PFSK-1 (cell line): Measurements from ENCODE around the gene VCL.

ENCODE experiments used
- FOXP2 ChIP-seq: optimal IDR thresholded peaks from 2 replicates; pipeline ENCODE3; 2011; ENCODE audit warnings: borderline replicate concordance, control low read depth, inconsistent platforms; ENCODE audit not compliant: insufficient read depth; ENCODE audit errors: extremely low read length, extremely low read depth
- POLR2AphosphoS5 ChIP-seq: IDR thresholded peaks from 2 replicates; pipeline ENCODE4 v1.6.1; 2012; ENCODE audit warnings: low read depth, mild to moderate bottlenecking, control low read depth, low read length, moderate library complexity
- SIN3A ChIP-seq: IDR thresholded peaks from 2 replicates; pipeline ENCODE4 v1.6.1; 2012; ENCODE audit warnings: mild to moderate bottlenecking, low read length, moderate library complexity, borderline replicate concordance; ENCODE audit not compliant: insufficient read depth
- TAF1 ChIP-seq: IDR thresholded peaks from 2 replicates; pipeline ENCODE4 v1.6.1; 2012; ENCODE audit warnings: low read length, control low read depth, borderline replicate concordance; ENCODE audit not compliant: insufficient read depth
- TF ChIP-seq, protein P1 (sequence below), 2 experiments: IDR thresholded peaks; 2 replicates each; pipeline versions ENCODE4 v1.6.1 to v1.8.0; 2011 to 2012; ENCODE audit warnings: low read depth in 2 of 2, low read length in 2 of 2, control low read depth in 1 of 2, inconsistent platforms in 1 of 2, mild to moderate bottlenecking in 1 of 2, moderate library complexity in 1 of 2; ENCODE audit not compliant: insufficient read depth in 1 of 2

VCL gene

DNA sequence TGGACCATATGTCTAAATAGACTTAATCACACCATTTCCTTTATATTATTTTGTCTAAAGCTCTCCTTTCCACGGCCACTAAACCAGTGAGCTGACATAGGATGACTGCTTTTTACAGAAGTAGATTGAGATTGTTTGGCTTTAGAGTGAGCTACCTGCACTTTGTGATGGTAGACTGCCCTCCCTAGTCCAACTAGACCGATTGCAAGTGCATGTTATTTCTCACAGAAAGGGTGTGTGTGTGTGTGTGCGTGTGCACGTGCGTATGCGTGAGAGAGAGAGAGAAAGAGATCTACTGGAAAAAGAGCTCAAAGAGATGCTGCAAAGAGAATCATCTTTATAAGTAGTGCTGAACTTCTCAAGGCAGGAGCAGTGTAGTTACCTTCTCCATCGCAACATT, 60.7 kb downstream of the VCL start:
- TF ChIP-seq TAF1 (no peak), FOXP2 (no peak), POLR2AphosphoS5 (no peak), SIN3A (no peak)
- TF ChIP-seq, protein P1, sequence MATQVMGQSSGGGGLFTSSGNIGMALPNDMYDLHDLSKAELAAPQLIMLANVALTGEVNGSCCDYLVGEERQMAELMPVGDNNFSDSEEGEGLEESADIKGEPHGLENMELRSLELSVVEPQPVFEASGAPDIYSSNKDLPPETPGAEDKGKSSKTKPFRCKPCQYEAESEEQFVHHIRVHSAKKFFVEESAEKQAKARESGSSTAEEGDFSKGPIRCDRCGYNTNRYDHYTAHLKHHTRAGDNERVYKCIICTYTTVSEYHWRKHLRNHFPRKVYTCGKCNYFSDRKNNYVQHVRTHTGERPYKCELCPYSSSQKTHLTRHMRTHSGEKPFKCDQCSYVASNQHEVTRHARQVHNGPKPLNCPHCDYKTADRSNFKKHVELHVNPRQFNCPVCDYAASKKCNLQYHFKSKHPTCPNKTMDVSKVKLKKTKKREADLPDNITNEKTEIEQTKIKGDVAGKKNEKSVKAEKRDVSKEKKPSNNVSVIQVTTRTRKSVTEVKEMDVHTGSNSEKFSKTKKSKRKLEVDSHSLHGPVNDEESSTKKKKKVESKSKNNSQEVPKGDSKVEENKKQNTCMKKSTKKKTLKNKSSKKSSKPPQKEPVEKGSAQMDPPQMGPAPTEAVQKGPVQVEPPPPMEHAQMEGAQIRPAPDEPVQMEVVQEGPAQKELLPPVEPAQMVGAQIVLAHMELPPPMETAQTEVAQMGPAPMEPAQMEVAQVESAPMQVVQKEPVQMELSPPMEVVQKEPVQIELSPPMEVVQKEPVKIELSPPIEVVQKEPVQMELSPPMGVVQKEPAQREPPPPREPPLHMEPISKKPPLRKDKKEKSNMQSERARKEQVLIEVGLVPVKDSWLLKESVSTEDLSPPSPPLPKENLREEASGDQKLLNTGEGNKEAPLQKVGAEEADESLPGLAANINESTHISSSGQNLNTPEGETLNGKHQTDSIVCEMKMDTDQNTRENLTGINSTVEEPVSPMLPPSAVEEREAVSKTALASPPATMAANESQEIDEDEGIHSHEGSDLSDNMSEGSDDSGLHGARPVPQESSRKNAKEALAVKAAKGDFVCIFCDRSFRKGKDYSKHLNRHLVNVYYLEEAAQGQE (IDR thresholded peaks at IDR 0.05; ENCODE audit: insufficient read depth in 1 of 2, low read depth in 2 of 2, low read length in 2 of 2): no peak

DNA sequence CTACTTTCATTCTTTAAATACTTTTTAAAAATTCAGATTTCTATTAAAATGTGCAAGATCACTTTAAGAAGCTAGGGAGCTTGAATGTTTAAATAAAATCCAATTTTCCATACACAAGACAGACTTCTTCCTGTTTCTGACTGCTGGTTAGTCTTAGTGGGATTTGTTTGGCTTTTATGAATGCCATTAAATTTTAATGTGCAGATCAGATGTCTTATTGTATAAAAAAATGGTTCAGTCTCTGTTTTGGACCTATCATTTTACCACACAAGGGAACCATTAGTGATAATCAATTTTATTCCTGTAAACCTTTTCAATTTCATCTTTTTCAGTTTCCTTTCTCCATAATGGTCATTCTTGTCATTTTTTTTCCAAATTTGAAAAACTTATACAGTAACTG, 63.2 kb downstream of the VCL start:
- TF ChIP-seq FOXP2: no peak
- TF ChIP-seq POLR2AphosphoS5: no peak
- TF ChIP-seq, protein P1 (IDR thresholded peaks at IDR 0.05; ENCODE audit: insufficient read depth in 1 of 2, low read depth in 2 of 2, low read length in 2 of 2): no peak
- TF ChIP-seq TAF1: no peak
- TF ChIP-seq SIN3A: no peak

DNA sequence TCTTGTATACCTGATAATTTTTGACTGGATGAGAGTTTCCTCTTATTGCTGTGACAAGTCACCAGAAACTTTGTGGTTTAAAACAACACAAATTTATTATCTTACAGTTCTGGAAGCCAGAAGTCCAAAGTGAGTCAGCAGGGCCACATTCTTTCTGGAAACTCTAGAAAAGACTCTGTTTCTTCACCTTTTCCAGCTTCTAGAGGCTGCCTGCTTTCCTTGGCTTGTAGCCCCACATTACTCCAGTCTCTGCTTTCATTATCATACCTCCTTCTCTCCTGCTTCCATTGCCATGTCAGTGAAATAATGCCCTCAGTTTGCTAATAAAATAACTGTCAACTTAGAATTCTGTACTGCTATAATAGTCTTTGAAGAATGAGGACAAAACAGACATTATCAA, 65.3 kb downstream of the VCL start:
- no peak for TF ChIP-seq TAF1
- TF ChIP-seq SIN3A: no peak
- TF ChIP-seq, protein P1 (IDR thresholded peaks at IDR 0.05; ENCODE audit: insufficient read depth in 1 of 2, low read depth in 2 of 2, low read length in 2 of 2): no peak
- TF ChIP-seq POLR2AphosphoS5: no peak
- no peak for TF ChIP-seq FOXP2

DNA sequence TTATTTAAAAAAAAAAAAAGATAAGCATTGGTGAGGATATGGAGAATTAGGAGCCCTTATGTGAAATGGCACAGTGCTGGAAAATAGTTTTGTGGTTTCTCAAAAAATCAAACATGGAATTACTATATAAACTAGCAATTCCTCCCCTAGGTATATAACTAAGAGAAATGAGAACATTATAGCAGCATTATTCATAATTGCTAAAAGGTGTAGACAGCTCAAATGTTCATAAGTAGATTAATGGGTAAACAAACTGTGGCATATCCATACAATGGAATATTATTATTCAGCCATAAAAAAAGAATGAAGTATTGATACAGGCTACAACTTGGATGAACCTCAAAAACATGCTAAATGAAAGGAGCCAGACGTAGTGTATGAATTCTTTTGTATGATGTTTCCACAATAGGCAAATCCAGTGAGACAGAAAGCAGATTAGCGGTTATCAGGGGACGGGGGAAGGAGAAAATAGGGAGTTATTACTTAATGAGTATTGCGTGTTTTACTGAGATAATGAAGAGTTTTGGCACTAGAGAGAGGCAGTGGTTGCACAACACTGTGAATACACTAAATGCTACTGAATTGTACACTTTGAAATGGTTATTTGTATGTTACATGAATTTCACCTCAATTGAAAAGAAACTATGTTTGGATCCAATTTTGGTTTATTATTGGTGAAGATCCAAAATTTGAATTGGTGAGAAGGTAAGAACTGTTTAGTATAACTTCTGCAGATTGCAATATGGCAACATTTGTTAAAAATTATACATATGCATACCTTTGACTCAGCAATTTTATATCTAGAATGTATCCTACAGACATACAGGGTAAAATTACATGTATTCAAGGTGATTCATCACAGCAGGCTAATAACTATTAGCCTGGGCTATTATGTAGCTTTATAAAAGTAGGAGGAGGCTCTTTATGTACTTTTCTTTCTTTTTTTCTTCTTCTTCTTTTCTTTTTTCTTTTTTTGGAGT, 69.7 kb downstream of the VCL start:
- TF ChIP-seq SIN3A: no peak
- TF ChIP-seq POLR2AphosphoS5: no peak
- no peak for TF ChIP-seq FOXP2
- TF ChIP-seq, protein P1 (IDR thresholded peaks at IDR 0.05; ENCODE audit: insufficient read depth in 1 of 2, low read depth in 2 of 2, low read length in 2 of 2): no peak
- TF ChIP-seq TAF1: no peak

DNA sequence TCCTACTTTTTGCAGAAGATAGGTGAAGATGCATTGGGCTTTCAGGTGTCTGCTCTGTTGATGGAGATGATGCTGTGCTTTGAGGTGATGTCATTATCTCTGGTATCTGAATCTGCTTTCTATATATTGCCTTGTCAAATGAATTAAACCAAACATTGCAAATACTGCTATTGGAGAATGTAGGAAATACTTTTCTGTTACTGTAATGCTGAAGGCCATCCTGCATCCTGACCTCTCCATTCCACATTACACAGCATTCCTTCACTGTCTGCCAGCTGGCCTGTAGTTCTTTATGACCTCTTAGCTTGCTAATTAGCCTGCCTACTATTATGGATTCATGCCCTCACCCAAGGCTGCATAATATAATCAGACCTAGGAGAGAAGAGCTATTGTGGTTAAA, 73.2 kb downstream of the VCL start:
- no peak for TF ChIP-seq SIN3A
- TF ChIP-seq, protein P1 (IDR thresholded peaks at IDR 0.05; ENCODE audit: insufficient read depth in 1 of 2, low read depth in 2 of 2, low read length in 2 of 2): no peak
- TF ChIP-seq FOXP2: no peak
- TF ChIP-seq TAF1: no peak
- no peak for TF ChIP-seq POLR2AphosphoS5
